ENCODE results near the gene CEACAM16. TPM values are rescaled to one million over a fixed set of nuclear protein-coding genes. Genes with fewer than 3 reads are reported as not detected.

The CEACAM16 gene
- total and polyA plus RNA-seq, 4 donors = not detected

GRCh38 chr19:44741841-44742329, 42.9 kb downstream of the CEACAM16 start:
- DNase-seq (ENCODE audit: low read depth in 4 of 6, low spot score in 6 of 6) = peak in 5 of 6 donors; percentile 31 to 94 (median 70)
- Histone ChIP-seq H3K4me1 (ENCODE audit: control insufficient read depth, insufficient read depth, low read length) (peaks cover 16% of the 10 kb centered on the region), H3K27ac (ENCODE audit: low read depth, low read length) (peak overlapping the region; percentile 63), H3K4me3 (ENCODE audit: low read depth, low read length) (no peak overlapping the region), H3K27me3 (ENCODE audit: control insufficient read depth, insufficient read depth, low read length) (peaks cover 19% of the 10 kb centered on the region), H3K9me3 (ENCODE audit: control insufficient read depth, insufficient read depth, low read length) (no peaks in the 10 kb centered on the region), H3K36me3 (ENCODE audit: control insufficient read depth, insufficient read depth, low read length) (no peaks in the 10 kb centered on the region)
- 17% methylated on average over 9 of the region's 13 CpGs for WGBS (ENCODE audit: insufficient coverage)

- Histone ChIP-seq H3K27me3 (ENCODE audit: control insufficient read depth, insufficient read depth, low read length) (peaks cover 26% of the 10 kb centered on the region), H3K4me1 (ENCODE audit: control insufficient read depth, insufficient read depth, low read length) (peaks cover 22% of the 10 kb centered on the region), H3K4me3 (ENCODE audit: low read depth, low read length) (no peak overlapping the region), H3K36me3 (ENCODE audit: control insufficient read depth, insufficient read depth, low read length) (no peaks in the 10 kb centered on the region), H3K27ac (ENCODE audit: low read depth, low read length) (peak overlapping the region; percentile 63), H3K9me3 (ENCODE audit: control insufficient read depth, insufficient read depth, low read length) (no peaks in the 10 kb centered on the region)
- 87% methylated on average over 17 of the region's 20 CpGs for WGBS (ENCODE audit: insufficient coverage)
- no peak for DNase-seq (ENCODE audit: low read depth in 4 of 6, low spot score in 6 of 6)
These were observed 43.5 kb downstream of the CEACAM16 start for GRCh38 chr19:44742330-44743061.

- Histone ChIP-seq H3K9me3 (ENCODE audit: control insufficient read depth, insufficient read depth, low read length) (no peaks in the 10 kb centered on the region), H3K4me3 (ENCODE audit: low read depth, low read length) (no peak overlapping the region), H3K36me3 (ENCODE audit: control insufficient read depth, insufficient read depth, low read length) (no peaks in the 10 kb centered on the region), H3K4me1 (ENCODE audit: control insufficient read depth, insufficient read depth, low read length) (peaks cover 31% of the 10 kb centered on the region), H3K27ac (ENCODE audit: low read depth, low read length) (no peak overlapping the region), H3K27me3 (ENCODE audit: control insufficient read depth, insufficient read depth, low read length) (peaks cover 36% of the 10 kb centered on the region)
- no peak for DNase-seq (ENCODE audit: low read depth in 4 of 6, low spot score in 6 of 6)
- 72% methylated on average over 3 of the region's 3 CpGs for WGBS (ENCODE audit: insufficient coverage)
These were observed 46.0 kb downstream of the CEACAM16 start for GRCh38 chr19:44744871-44745332.

GRCh38 chr19:44745341-44745831, 46.4 kb downstream of the CEACAM16 start:
- no peaks in the 10 kb centered on the region for H3K36me3 ChIP-seq (ENCODE audit: control insufficient read depth, insufficient read depth, low read length)
- DNase-seq (ENCODE audit: low read depth in 4 of 6, low spot score in 6 of 6) = peak in 1 of 6 donors; percentile 56
- H3K9me3 ChIP-seq (ENCODE audit: control insufficient read depth, insufficient read depth, low read length) = no peaks in the 10 kb centered on the region
- H3K27ac ChIP-seq (ENCODE audit: low read depth, low read length) = no peak overlapping the region
- WGBS (ENCODE audit: insufficient coverage) = 23% methylated on average over 6 of the region's 10 CpGs
- H3K4me3 ChIP-seq (ENCODE audit: low read depth, low read length) = no peak overlapping the region
- H3K27me3 ChIP-seq (ENCODE audit: control insufficient read depth, insufficient read depth, low read length) = peaks cover 39% of the 10 kb centered on the region
- H3K4me1 ChIP-seq (ENCODE audit: control insufficient read depth, insufficient read depth, low read length) = peaks cover 31% of the 10 kb centered on the region

GRCh38 chr19:44745887-44746600, 47.1 kb downstream of the CEACAM16 start:
- Histone ChIP-seq H3K27me3 (ENCODE audit: control insufficient read depth, insufficient read depth, low read length) (peaks cover 44% of the 10 kb centered on the region), H3K9me3 (ENCODE audit: control insufficient read depth, insufficient read depth, low read length) (no peaks in the 10 kb centered on the region), H3K27ac (ENCODE audit: low read depth, low read length) (no peak overlapping the region), H3K4me3 (ENCODE audit: low read depth, low read length) (no peak overlapping the region), H3K36me3 (ENCODE audit: control insufficient read depth, insufficient read depth, low read length) (no peaks in the 10 kb centered on the region), H3K4me1 (ENCODE audit: control insufficient read depth, insufficient read depth, low read length) (peaks cover 31% of the 10 kb centered on the region)
- 60% methylated on average over 4 of the region's 4 CpGs for WGBS (ENCODE audit: insufficient coverage)
- no peak for DNase-seq (ENCODE audit: low read depth in 4 of 6, low spot score in 6 of 6)

- 73% methylated on average over 4 of the region's 5 CpGs for WGBS (ENCODE audit: insufficient coverage)
- DNase-seq (ENCODE audit: low read depth in 4 of 6, low spot score in 6 of 6) = no peak
- no peaks in the 10 kb centered on the region for H3K36me3 ChIP-seq (ENCODE audit: control insufficient read depth, insufficient read depth, low read length)
- no peak overlapping the region for H3K4me3 ChIP-seq (ENCODE audit: low read depth, low read length)
- peaks cover 31% of the 10 kb centered on the region for H3K4me1 ChIP-seq (ENCODE audit: control insufficient read depth, insufficient read depth, low read length)
- H3K27ac ChIP-seq (ENCODE audit: low read depth, low read length) = no peak overlapping the region
- peaks cover 47% of the 10 kb centered on the region for H3K27me3 ChIP-seq (ENCODE audit: control insufficient read depth, insufficient read depth, low read length)
- no peaks in the 10 kb centered on the region for H3K9me3 ChIP-seq (ENCODE audit: control insufficient read depth, insufficient read depth, low read length)
These were observed 47.6 kb downstream of the CEACAM16 start for GRCh38 chr19:44746616-44746945.

GRCh38 chr19:44746946-44747738, 48.2 kb downstream of the CEACAM16 start:
- Histone ChIP-seq H3K9me3 (ENCODE audit: control insufficient read depth, insufficient read depth, low read length) (no peaks in the 10 kb centered on the region), H3K4me3 (ENCODE audit: low read depth, low read length) (peak overlapping the region; percentile 36), H3K4me1 (ENCODE audit: control insufficient read depth, insufficient read depth, low read length) (peaks cover 27% of the 10 kb centered on the region), H3K27me3 (ENCODE audit: control insufficient read depth, insufficient read depth, low read length) (peaks cover 47% of the 10 kb centered on the region), H3K36me3 (ENCODE audit: control insufficient read depth, insufficient read depth, low read length) (no peaks in the 10 kb centered on the region), H3K27ac (ENCODE audit: low read depth, low read length) (peak overlapping the region; percentile 71)
- DNase-seq (ENCODE audit: low read depth in 4 of 6, low spot score in 6 of 6) = peak in 1 of 6 donors; percentile 83
- 8% methylated on average over 11 of the region's 34 CpGs for WGBS (ENCODE audit: insufficient coverage)

- WGBS (ENCODE audit: insufficient coverage) = under 1% methylated on average over 15 of the region's 26 CpGs
- Histone ChIP-seq H3K36me3 (ENCODE audit: control insufficient read depth, insufficient read depth, low read length) (no peaks in the 10 kb centered on the region), H3K9me3 (ENCODE audit: control insufficient read depth, insufficient read depth, low read length) (no peaks in the 10 kb centered on the region), H3K4me3 (ENCODE audit: low read depth, low read length) (peak overlapping the region; percentile 36), H3K27me3 (ENCODE audit: control insufficient read depth, insufficient read depth, low read length) (peaks cover 53% of the 10 kb centered on the region), H3K27ac (ENCODE audit: low read depth, low read length) (peak overlapping the region; percentile 71), H3K4me1 (ENCODE audit: control insufficient read depth, insufficient read depth, low read length) (peaks cover 20% of the 10 kb centered on the region)
- peak in 2 of 6 donors; percentile 5 to 50 for DNase-seq (ENCODE audit: low read depth in 4 of 6, low spot score in 6 of 6)
These were observed 48.9 kb downstream of the CEACAM16 start for GRCh38 chr19:44747739-44748425.

Data from spinal cord (tissue), 10 donors.